WERI-Rb-1 (cell line): Measurements from ENCODE around the gene DLST.

Source experiments
- DNase-seq: peaks from one replicate; pipeline ENCODE4 v3.0.0-alpha.2; 2020
- H3K27ac ChIP-seq: fragments of 250-450 bp; sonication (Bioruptor Pico); 2 replicates; pipeline ENCODE4 v1.5.1; 2020; ENCODE audit warnings: mild to moderate bottlenecking, moderate library complexity
- H3K27me3 ChIP-seq: fragments of 250-450 bp; sonication (Bioruptor Pico); 2 replicates; pipeline ENCODE4 v1.5.1; 2021; ENCODE audit warnings: mild to moderate bottlenecking, low read depth, moderate library complexity; ENCODE audit not compliant: insufficient read depth, severe bottlenecking
- H3K36me3 ChIP-seq: fragments of 250-450 bp; sonication (Bioruptor Pico); 2 replicates; pipeline ENCODE4 v1.5.1; 2020; ENCODE audit warnings: mild to moderate bottlenecking, moderate library complexity
- H3K4me3 ChIP-seq: 2 replicates; pipeline ENCODE4 v1.5.1; 2011; ENCODE audit warnings: low read depth, mild to moderate bottlenecking, control low read depth, low read length
- H3K9me3 ChIP-seq: fragments of 250-450 bp; sonication (Bioruptor Pico); 2 replicates; pipeline ENCODE4 v1.5.1; 2021; ENCODE audit warnings: mild to moderate bottlenecking, moderate library complexity; ENCODE audit not compliant: severe bottlenecking
- TF ChIP-seq, protein P1 (sequence below): IDR thresholded peaks from 2 replicates; pipeline ENCODE4 v1.5.1; 2011; ENCODE audit warnings: low read depth, mild to moderate bottlenecking, control low read depth, inconsistent platforms, low read length

The DLST gene

DNA sequence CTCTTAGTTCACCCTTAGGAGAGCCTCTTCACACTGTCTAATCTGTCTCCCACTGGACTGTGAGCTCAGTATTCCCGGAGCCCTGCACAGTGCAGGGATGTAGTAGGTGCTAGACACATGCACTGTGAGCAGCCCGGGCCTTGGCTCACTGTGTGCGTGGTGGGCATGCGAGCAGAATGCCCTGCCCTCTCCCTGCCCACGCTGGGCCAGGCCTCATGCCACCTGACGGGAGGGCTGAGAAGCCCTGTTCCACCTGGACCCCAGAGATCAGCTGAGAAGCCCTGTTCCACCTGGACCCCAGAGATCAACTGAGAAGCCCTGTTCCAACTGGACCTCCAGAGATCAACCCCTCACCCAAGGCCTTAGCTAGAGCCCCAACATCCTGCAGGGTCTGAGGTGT is 30.4 kb downstream of the DLST start:
- Histone ChIP-seq H3K27me3 (no peaks in the 10 kb centered on the region), H3K9me3 (no peaks in the 10 kb centered on the region), H3K27ac (no peak overlapping the region), H3K36me3 (peaks cover 9% of the 10 kb centered on the region), H3K4me3 (no peak overlapping the region)
- TF ChIP-seq, protein P1, sequence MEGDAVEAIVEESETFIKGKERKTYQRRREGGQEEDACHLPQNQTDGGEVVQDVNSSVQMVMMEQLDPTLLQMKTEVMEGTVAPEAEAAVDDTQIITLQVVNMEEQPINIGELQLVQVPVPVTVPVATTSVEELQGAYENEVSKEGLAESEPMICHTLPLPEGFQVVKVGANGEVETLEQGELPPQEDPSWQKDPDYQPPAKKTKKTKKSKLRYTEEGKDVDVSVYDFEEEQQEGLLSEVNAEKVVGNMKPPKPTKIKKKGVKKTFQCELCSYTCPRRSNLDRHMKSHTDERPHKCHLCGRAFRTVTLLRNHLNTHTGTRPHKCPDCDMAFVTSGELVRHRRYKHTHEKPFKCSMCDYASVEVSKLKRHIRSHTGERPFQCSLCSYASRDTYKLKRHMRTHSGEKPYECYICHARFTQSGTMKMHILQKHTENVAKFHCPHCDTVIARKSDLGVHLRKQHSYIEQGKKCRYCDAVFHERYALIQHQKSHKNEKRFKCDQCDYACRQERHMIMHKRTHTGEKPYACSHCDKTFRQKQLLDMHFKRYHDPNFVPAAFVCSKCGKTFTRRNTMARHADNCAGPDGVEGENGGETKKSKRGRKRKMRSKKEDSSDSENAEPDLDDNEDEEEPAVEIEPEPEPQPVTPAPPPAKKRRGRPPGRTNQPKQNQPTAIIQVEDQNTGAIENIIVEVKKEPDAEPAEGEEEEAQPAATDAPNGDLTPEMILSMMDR = no peak
- DNase-seq = no peak

DNA sequence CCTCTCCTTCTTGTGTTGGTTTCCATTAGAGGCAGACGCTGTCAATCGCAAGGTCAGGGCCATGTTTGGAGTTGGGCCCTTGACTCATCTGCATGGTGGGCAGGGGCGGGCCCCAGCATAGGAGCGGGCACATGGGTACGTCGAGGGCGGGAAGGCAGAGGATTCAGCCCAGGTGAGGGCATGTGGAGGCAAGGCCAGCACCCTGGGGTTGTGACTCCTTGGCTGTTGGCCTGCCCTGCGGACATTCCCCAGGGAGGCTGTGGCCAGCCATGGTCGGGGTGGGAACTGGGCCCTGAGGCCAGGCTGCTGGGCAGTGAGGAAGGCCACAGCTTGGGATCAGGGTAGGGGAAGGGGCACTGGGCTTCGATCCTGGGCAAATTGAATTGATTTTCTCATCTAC is 31.1 kb downstream of the DLST start:
- no peak overlapping the region for H3K27ac ChIP-seq
- no peak overlapping the region for H3K4me3 ChIP-seq
- TF ChIP-seq, protein P1 = no peak
- no peaks in the 10 kb centered on the region for H3K9me3 ChIP-seq
- DNase-seq = no peak
- H3K27me3 ChIP-seq = no peaks in the 10 kb centered on the region
- H3K36me3 ChIP-seq = peaks cover 11% of the 10 kb centered on the region

DNA sequence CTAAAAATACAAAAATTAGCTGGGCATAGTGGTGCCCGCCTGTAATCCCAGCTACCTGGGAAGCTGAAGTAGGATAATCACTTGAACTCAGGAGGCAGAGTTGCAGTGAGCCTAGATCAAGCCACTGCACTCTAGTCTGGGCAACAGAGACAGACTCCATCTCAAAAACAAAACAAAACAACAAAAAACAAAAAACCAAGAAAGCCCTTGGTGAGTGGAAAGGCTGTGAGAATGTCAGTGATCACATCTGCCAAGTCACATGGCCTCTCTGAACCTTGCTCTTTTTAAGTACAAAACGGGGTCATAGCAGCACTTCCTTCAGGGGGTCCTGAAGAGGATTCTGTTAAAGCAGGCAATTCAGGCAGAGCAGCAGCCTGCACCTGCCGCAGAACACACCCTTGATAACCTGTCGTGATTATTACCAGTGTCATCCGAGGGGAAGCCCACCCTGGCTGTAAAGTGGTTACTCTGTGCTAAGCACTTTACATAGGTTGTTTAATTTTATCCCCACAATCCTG is 31.7 kb downstream of the DLST start:
- TF ChIP-seq, protein P1 = no peak
- H3K36me3 ChIP-seq = peaks cover 13% of the 10 kb centered on the region
- no peak for DNase-seq
- no peaks in the 10 kb centered on the region for H3K9me3 ChIP-seq
- no peaks in the 10 kb centered on the region for H3K27me3 ChIP-seq
- no peak overlapping the region for H3K4me3 ChIP-seq
- H3K27ac ChIP-seq = no peak overlapping the region

DNA sequence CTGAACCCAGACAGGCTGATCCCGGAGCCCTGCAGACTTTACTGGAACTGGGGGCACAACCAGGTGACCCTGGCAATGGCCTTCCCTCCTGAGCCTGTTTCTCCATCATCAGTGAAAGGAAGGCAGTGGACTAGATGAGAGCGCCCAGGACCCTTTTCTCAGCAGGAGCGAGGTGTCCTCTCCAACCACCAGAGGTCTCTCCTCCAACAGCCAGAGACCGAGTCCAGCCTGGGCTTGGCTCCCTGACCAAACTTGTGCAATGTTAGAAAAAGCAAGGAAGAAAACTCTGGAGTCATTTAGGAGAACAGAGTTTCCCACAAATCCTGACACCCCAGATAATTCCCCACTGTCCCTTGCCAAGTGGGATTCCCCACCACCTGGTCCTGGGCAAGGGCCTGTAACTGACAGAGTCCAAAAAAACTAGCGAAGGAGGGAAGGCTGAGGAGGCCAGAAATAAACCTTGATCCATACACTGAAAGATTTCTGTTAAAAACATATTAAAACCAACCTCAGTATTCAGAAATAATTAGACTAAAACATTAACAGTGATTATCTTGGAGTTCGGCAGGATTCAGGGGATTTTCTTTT is 32.4 kb downstream of the DLST start:
- peak; percentile 70 for DNase-seq
- Histone ChIP-seq H3K9me3 (no peaks in the 10 kb centered on the region), H3K27me3 (no peaks in the 10 kb centered on the region), H3K36me3 (peaks cover 18% of the 10 kb centered on the region), H3K27ac (no peak overlapping the region), H3K4me3 (no peak overlapping the region)
- TF ChIP-seq, protein P1 = peak; percentile 91

DNA sequence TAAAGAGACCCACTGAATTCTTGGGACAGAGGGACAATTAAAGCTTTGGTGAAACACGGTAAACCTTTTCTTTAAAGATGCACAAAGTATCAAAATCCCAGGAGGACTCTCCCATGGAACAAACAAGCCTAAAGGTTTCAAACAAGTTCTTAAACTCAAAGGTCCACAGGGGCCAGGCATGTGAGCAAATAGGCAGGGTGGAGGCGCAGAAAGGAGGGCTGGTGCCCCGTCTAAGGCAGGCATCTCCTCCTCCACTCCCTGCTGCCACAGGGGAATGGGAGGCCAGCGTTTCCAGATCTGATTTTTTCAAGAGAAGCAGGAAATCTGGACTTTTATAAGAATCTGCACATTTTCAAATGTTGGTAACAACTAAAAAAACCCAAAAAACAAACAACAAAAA is 33.7 kb downstream of the DLST start:
- no peaks in the 10 kb centered on the region for H3K9me3 ChIP-seq
- H3K27ac ChIP-seq = no peak overlapping the region
- TF ChIP-seq, protein P1 = no peak
- H3K36me3 ChIP-seq = peaks cover 26% of the 10 kb centered on the region
- no peaks in the 10 kb centered on the region for H3K27me3 ChIP-seq
- DNase-seq = no peak
- H3K4me3 ChIP-seq = no peak overlapping the region

- no peak overlapping the region for H3K4me3 ChIP-seq
- no peaks in the 10 kb centered on the region for H3K9me3 ChIP-seq
- peaks cover 30% of the 10 kb centered on the region for H3K36me3 ChIP-seq
- no peak for DNase-seq
- H3K27ac ChIP-seq = no peak overlapping the region
- no peaks in the 10 kb centered on the region for H3K27me3 ChIP-seq
- TF ChIP-seq, protein P1 = no peak
Measured at GRCh38 chr14:74915826-74916225, 34.1 kb downstream of the DLST start.
